Neural progenitor cell (in vitro differentiated cells): ENCODE measurements around the gene AHNAK2. TPM values are rescaled to one million over a fixed set of nuclear protein-coding genes. Genes with fewer than 3 reads are reported as not detected.

Experiments
- DNase-seq: peaks from one replicate; pipeline ENCODE4 v3.0.0-alpha.2; 2016; ENCODE audit warnings: low spot score
- H2AFZ ChIP-seq: fragments of 200-600 bp; sonication (generic); replicated peaks from 2 replicates; pipeline ENCODE4 v1.6.1; 2016; ENCODE audit warnings: antibody characterized with exemption
- H3F3A ChIP-seq: fragments of 200-600 bp; sonication (generic); 2 replicates; pipeline ENCODE4 v1.6.1; 2016; ENCODE audit warnings: antibody characterized with exemption, low read depth
- H3K27ac ChIP-seq: fragments of 200-600 bp; sonication (generic); 2 replicates; pipeline ENCODE4 v1.5.1; 2016; ENCODE audit warnings: mild to moderate bottlenecking
- H3K27me3 ChIP-seq: fragments of 200-600 bp; sonication (generic); 2 replicates; pipeline ENCODE4 v1.6.1; 2016; ENCODE audit warnings: mild to moderate bottlenecking, moderate library complexity
- H3K36me3 ChIP-seq: fragments of 200-600 bp; sonication (generic); 2 replicates; pipeline ENCODE4 v1.5.1; 2016
- H3K4me1 ChIP-seq: fragments of 200-600 bp; sonication (generic); 2 replicates; pipeline ENCODE4 v1.6.1; 2016; ENCODE audit warnings: mixed run types
- H3K4me2 ChIP-seq: fragments of 200-600 bp; sonication (generic); 2 replicates; pipeline ENCODE4 v1.6.1; 2016
- H3K4me3 ChIP-seq: fragments of 200-600 bp; sonication (generic); 2 replicates; pipeline ENCODE4 v1.5.1; 2016
- H3K79me2 ChIP-seq: fragments of 200-600 bp; sonication (generic); 2 replicates; pipeline ENCODE4 v1.6.1; 2016; ENCODE audit warnings: low read depth
- H3K9ac ChIP-seq: fragments of 200-600 bp; sonication (generic); 2 replicates; pipeline ENCODE4 v1.6.1; 2016
- H3K9me3 ChIP-seq: fragments of 200-600 bp; sonication (generic); 2 replicates; pipeline ENCODE4 v1.5.1; 2016; ENCODE audit warnings: low read depth
- H4K20me1 ChIP-seq: fragments of 200-600 bp; sonication (generic); 2 replicates; pipeline ENCODE4 v1.6.1; 2016; ENCODE audit warnings: low read depth
- H3K27ac Mint-ChIP-seq: 3 replicates; pipeline ENCODE4 v1.8.0; 2021; ENCODE audit warnings: mixed read lengths
- H3K27me3 Mint-ChIP-seq: 2 replicates; pipeline ENCODE4 v1.8.0; 2022; ENCODE audit warnings: low read depth, mild to moderate bottlenecking, inconsistent platforms, moderate library complexity, mixed read lengths; ENCODE audit not compliant: insufficient read depth
- H3K36me3 Mint-ChIP-seq: 3 replicates; pipeline ENCODE4 v1.8.0; 2021; ENCODE audit warnings: mixed read lengths
- H3K4me1 Mint-ChIP-seq: 3 replicates; pipeline ENCODE4 v1.8.0; 2021; ENCODE audit warnings: mixed read lengths
- H3K4me3 Mint-ChIP-seq: 3 replicates; pipeline ENCODE4 v1.8.0; 2021; ENCODE audit warnings: mild to moderate bottlenecking, moderate library complexity, mixed read lengths
- H3K9me3 Mint-ChIP-seq: 3 replicates; pipeline ENCODE4 v1.8.0; 2020; ENCODE audit warnings: mixed read lengths
- CTCF ChIP-seq: fragments of 200-600 bp; sonication (generic); IDR thresholded peaks from 2 replicates; pipeline ENCODE4 v1.5.1; 2017; ENCODE audit warnings: antibody characterized with exemption, mild to moderate bottlenecking
- EZH2 ChIP-seq: fragments of 200-600 bp; sonication (generic); IDR thresholded peaks from 2 replicates; pipeline ENCODE4 v1.6.1; 2017; ENCODE audit warnings: antibody characterized with exemption, mild to moderate bottlenecking, moderate library complexity
- EZH2phosphoT487 ChIP-seq: fragments of 200-600 bp; sonication (generic); IDR thresholded peaks from 2 replicates; pipeline ENCODE4 v1.6.1; 2017; ENCODE audit warnings: antibody characterized with exemption
- total RNA-seq: library from RNA; depleted of rRNA; stranded (reverse); fragments of >200 nt; gene quantifications from 2 replicates; pipeline ENCODE4 v1.2.3, GENCODE V29; 2015; ENCODE audit warnings: low replicate concordance

Gene AHNAK2
- total RNA-seq, 1 donor from 2014 or later, result 0.77 TPM

- Mint-ChIP-seq H3K9me3 (peaks cover 11% of the 10 kb centered on the region), H3K4me3 (peak overlapping the region; percentile 55), H3K27ac (peak overlapping the region; percentile 60), H3K4me1 (no peaks in the 10 kb centered on the region), H3K27me3 (peaks cover 11% of the 10 kb centered on the region), H3K36me3 (no peaks in the 10 kb centered on the region)
- H3K9me3 ChIP-seq, result no peaks in the 10 kb centered on the region
- no peaks in the 10 kb centered on the region for H3F3A ChIP-seq
- peak; percentile 32 for DNase-seq
- H3K4me2 ChIP-seq, result no peak overlapping the region
- no peak overlapping the region for H3K27ac ChIP-seq
- H3K4me3 ChIP-seq, result no peak overlapping the region
- no peaks in the 10 kb centered on the region for H3K4me1 ChIP-seq
- H2AFZ ChIP-seq, result no peak overlapping the region
- H3K79me2 ChIP-seq, result no peaks in the 10 kb centered on the region
- H3K27me3 ChIP-seq, result peaks cover 49% of the 10 kb centered on the region
- H4K20me1 ChIP-seq, result no peaks in the 10 kb centered on the region
- TF ChIP-seq EZH2 (no peak), EZH2phosphoT487 (no peak), CTCF (peak; percentile 39)
- H3K9ac ChIP-seq, result no peak overlapping the region
- no peaks in the 10 kb centered on the region for H3K36me3 ChIP-seq
Observed at GRCh38 chr14:104940526-104941150, 37.5 kb downstream of the AHNAK2 start.

- no peak overlapping the region for H3K27ac Mint-ChIP-seq
- no peaks in the 10 kb centered on the region for H3K4me1 Mint-ChIP-seq
- no peak overlapping the region for H2AFZ ChIP-seq
- no peaks in the 10 kb centered on the region for H4K20me1 ChIP-seq
- H3K27me3 ChIP-seq, result peaks cover 57% of the 10 kb centered on the region
- H3K4me3 ChIP-seq, result no peak overlapping the region
- no peak overlapping the region for H3K4me3 Mint-ChIP-seq
- H3K9me3 Mint-ChIP-seq, result peaks cover 11% of the 10 kb centered on the region
- no peaks in the 10 kb centered on the region for H3K36me3 ChIP-seq
- H3K9ac ChIP-seq, result no peak overlapping the region
- peaks cover 3% of the 10 kb centered on the region for H3F3A ChIP-seq
- no peak overlapping the region for H3K27ac ChIP-seq
- H3K9me3 ChIP-seq, result no peaks in the 10 kb centered on the region
- DNase-seq, result no peak
- no peaks in the 10 kb centered on the region for H3K79me2 ChIP-seq
- H3K27me3 Mint-ChIP-seq, result peaks cover 13% of the 10 kb centered on the region
- TF ChIP-seq CTCF (no peak), EZH2phosphoT487 (no peak), EZH2 (no peak)
- H3K4me1 ChIP-seq, result no peaks in the 10 kb centered on the region
- no peaks in the 10 kb centered on the region for H3K36me3 Mint-ChIP-seq
- no peak overlapping the region for H3K4me2 ChIP-seq
Observed at GRCh38 chr14:104939666-104940410, 38.3 kb downstream of the AHNAK2 start.

- Histone ChIP-seq H3K9ac (no peak overlapping the region), H3F3A (peaks cover 8% of the 10 kb centered on the region), H3K79me2 (no peaks in the 10 kb centered on the region), H3K9me3 (no peaks in the 10 kb centered on the region), H3K27me3 (peaks cover 66% of the 10 kb centered on the region), H2AFZ (no peak overlapping the region), H3K36me3 (no peaks in the 10 kb centered on the region), H4K20me1 (no peaks in the 10 kb centered on the region), H3K27ac (no peak overlapping the region), H3K4me2 (no peak overlapping the region), H3K4me3 (no peak overlapping the region), H3K4me1 (no peaks in the 10 kb centered on the region)
- no peak for DNase-seq
- Mint-ChIP-seq H3K4me1 (peaks cover 4% of the 10 kb centered on the region), H3K4me3 (no peak overlapping the region), H3K27ac (no peak overlapping the region), H3K36me3 (no peaks in the 10 kb centered on the region), H3K27me3 (peaks cover 21% of the 10 kb centered on the region), H3K9me3 (peaks cover 11% of the 10 kb centered on the region)
- no peak for TF ChIP-seq EZH2
- TF ChIP-seq EZH2phosphoT487, result no peak
- TF ChIP-seq CTCF, result no peak
Observed at GRCh38 chr14:104938960-104939359, 39.2 kb downstream of the AHNAK2 start.
